ENCODE measurements around the gene LIFR. TPM values are rescaled to one million over a fixed set of nuclear protein-coding genes. Genes with fewer than 3 reads are reported as not detected.

Gene LIFR
- total RNA-seq, 1 experiment from 2014 or later, result 22.0 TPM

GRCh38 chr5:38531518-38531917, 24.9 kb downstream of the LIFR start:
- Histone ChIP-seq H3K9me3 (ENCODE audit: insufficient read depth, low read depth) (no peaks in the 10 kb centered on the region), H3K4me2 (no peak overlapping the region), H2AFZ (no peak overlapping the region), H3K27ac (no peak overlapping the region), H3K27me3 (ENCODE audit: insufficient read depth, low read depth) (no peaks in the 10 kb centered on the region), H3K79me2 (ENCODE audit: low read depth) (no peaks in the 10 kb centered on the region), H3K9me2 (ENCODE audit: insufficient read depth) (no peaks in the 10 kb centered on the region), H3K36me3 (ENCODE audit: low read depth) (no peaks in the 10 kb centered on the region), H3F3A (ENCODE audit: insufficient read depth, low read depth) (no peaks in the 10 kb centered on the region), H3K4me1 (replicated peaks; ENCODE audit: insufficient read depth) (peaks cover 10% of the 10 kb centered on the region; the same call in 1 of the 2 replicates), H3K4me3 (no peak overlapping the region), H4K20me1 (ENCODE audit: insufficient read depth) (no peaks in the 10 kb centered on the region)
- intact Hi-C loops (cut with micrococcal nuclease; ENCODE audit: unreplicated experiment), result no loop called here
- ChIA-PET POLR2A (ENCODE audit: unreplicated experiment) (no interaction called here), CTCF (no interaction called here)
- BruUV-seq (replicated peaks), result no TSS peak
- TF ChIP-seq EZH2 (IDR thresholded peaks at IDR 0.05; ENCODE audit: low read depth), result no peak
- no peak for TF ChIP-seq CTCF (conservative IDR thresholded peaks at IDR 0.05)
- no peak for DNase-seq

DNA sequence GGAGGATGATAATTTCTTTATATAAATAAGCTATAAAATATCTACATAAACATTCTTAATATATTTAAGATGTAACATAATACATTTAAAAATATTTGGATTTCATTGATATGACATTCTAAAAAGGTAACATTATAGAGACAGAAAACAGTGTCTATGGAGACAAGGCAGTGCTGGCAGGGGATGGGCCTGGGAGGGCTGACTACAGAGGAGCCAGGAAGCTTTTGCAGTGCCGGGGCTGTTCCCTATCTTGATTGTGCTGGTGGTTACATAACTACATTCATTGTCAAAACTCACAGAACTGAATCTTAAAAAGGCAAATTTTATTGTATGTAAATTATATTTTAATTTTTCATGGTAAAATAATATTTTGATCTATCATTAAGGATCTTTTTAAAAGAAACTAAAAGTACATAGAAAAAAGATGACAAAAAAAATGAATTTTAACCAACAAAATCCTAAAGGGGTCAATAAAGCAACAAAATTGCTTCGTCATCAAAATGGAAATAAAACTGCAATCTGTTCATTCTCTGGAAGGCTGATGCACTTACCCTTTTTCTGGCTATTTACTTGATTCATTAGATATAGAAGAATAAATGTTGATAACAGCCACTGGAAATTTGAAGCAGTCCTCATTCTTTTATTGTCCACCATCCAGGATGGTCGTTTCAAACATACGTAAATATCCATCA, 26.3 kb downstream of the LIFR start:
- POLR2A ChIA-PET (ENCODE audit: unreplicated experiment), result interaction anchor here (0.5 to 0.9 kb wide), 3 partner anchors 13 to 21 kb away, joined by 3 to 7 read pairs (median 4); no protein-coding TSS in a partner anchor
- CTCF ChIA-PET, result no interaction called here
- H3K79me2 ChIP-seq (ENCODE audit: low read depth), result no peaks in the 10 kb centered on the region

DNA sequence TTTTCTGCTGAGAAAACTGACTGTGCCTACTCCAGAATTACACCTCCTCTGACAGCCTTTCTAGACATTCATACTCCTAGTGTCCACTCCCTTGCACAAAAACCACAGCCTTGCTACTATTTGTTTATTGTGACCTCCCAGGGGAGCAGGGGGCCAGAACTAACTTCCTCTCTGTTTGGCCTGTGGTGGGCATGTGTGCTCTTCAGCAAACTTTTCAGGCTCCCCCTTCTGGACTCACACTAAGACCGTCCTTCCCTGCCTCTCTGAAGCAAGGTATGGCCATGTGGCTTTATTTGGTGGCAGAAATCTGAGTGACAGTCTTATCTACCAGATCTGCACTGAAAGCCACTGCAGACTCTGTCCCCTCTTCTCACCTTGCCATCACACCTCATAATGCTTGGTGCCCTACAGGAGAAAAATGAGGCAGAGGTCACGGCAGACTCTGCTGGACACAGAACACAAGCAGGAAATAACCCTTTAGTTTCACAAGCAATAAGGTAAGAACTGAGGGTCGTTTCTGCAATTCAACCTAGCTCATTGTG, 28.2 kb downstream of the LIFR start:
- POLR2A ChIA-PET (ENCODE audit: unreplicated experiment), result no interaction called here
- CTCF ChIA-PET, result no interaction called here

More for the DNA sequence above, 26.3 kb downstream of the LIFR start:
- TF ChIP-seq CTCF (conservative IDR thresholded peaks at IDR 0.05), result no peak
- no peak for TF ChIP-seq EZH2 (IDR thresholded peaks at IDR 0.05; ENCODE audit: low read depth)
- H3K4me1 ChIP-seq (replicated peaks; ENCODE audit: insufficient read depth), result peaks cover 10% of the 10 kb centered on the region; the same call in 1 of the 2 replicates
- no peak overlapping the region for H3K4me2 ChIP-seq
- BruUV-seq (replicated peaks), result no TSS peak
- intact Hi-C loops (cut with micrococcal nuclease; ENCODE audit: unreplicated experiment), result no loop called here
- no peak overlapping the region for H3K4me3 ChIP-seq
- H3K27me3 ChIP-seq (ENCODE audit: insufficient read depth, low read depth), result no peaks in the 10 kb centered on the region
- H3F3A ChIP-seq (ENCODE audit: insufficient read depth, low read depth), result no peaks in the 10 kb centered on the region
- H4K20me1 ChIP-seq (ENCODE audit: insufficient read depth), result no peaks in the 10 kb centered on the region
- H3K27ac ChIP-seq, result no peak overlapping the region
- DNase-seq, result no peak
- no peak overlapping the region for H2AFZ ChIP-seq
- H3K9me2 ChIP-seq (ENCODE audit: insufficient read depth), result no peaks in the 10 kb centered on the region
- H3K9me3 ChIP-seq (ENCODE audit: insufficient read depth, low read depth), result no peaks in the 10 kb centered on the region
- H3K36me3 ChIP-seq (ENCODE audit: low read depth), result no peaks in the 10 kb centered on the region

More for the DNA sequence above, 28.2 kb downstream of the LIFR start:
- H3K4me3 ChIP-seq, result no peak overlapping the region
- TF ChIP-seq EZH2 (IDR thresholded peaks at IDR 0.05; ENCODE audit: low read depth) (no peak), CTCF (conservative IDR thresholded peaks at IDR 0.05) (no peak)
- no peaks in the 10 kb centered on the region for H3K36me3 ChIP-seq (ENCODE audit: low read depth)
- BruUV-seq (replicated peaks), result no TSS peak
- H3K9me2 ChIP-seq (ENCODE audit: insufficient read depth), result no peaks in the 10 kb centered on the region
- H3K4me1 ChIP-seq (replicated peaks; ENCODE audit: insufficient read depth), result peaks cover 10% of the 10 kb centered on the region; the same call in 1 of the 2 replicates
- H3F3A ChIP-seq (ENCODE audit: insufficient read depth, low read depth), result no peaks in the 10 kb centered on the region
- intact Hi-C loops (cut with micrococcal nuclease; ENCODE audit: unreplicated experiment), result no loop called here
- no peak overlapping the region for H3K4me2 ChIP-seq
- no peaks in the 10 kb centered on the region for H3K27me3 ChIP-seq (ENCODE audit: insufficient read depth, low read depth)
- H3K79me2 ChIP-seq (ENCODE audit: low read depth), result no peaks in the 10 kb centered on the region
- H4K20me1 ChIP-seq (ENCODE audit: insufficient read depth), result no peaks in the 10 kb centered on the region
- no peaks in the 10 kb centered on the region for H3K9me3 ChIP-seq (ENCODE audit: insufficient read depth, low read depth)
- H3K27ac ChIP-seq, result no peak overlapping the region
- no peak overlapping the region for H2AFZ ChIP-seq
- no peak for DNase-seq

Measured in PC-9 (cell line).